ENCODE data around the gene PHLDB1. TPM values are rescaled to one million over a fixed set of nuclear protein-coding genes. Genes with fewer than 3 reads are reported as not detected.

The PHLDB1 gene
- polyA plus RNA-seq, 4 donors: 117 to 146 (median 122) TPM

GRCh38 chr11:118705111-118705741, 97.8 kb downstream of the PHLDB1 start:
- DNase-seq (ENCODE audit: low read depth in 4 of 4, low spot score in 3 of 4): no peak

GRCh38 chr11:118705791-118706545, 98.6 kb downstream of the PHLDB1 start:
- DNase-seq (ENCODE audit: low read depth in 4 of 4, low spot score in 3 of 4): no peak

DNA sequence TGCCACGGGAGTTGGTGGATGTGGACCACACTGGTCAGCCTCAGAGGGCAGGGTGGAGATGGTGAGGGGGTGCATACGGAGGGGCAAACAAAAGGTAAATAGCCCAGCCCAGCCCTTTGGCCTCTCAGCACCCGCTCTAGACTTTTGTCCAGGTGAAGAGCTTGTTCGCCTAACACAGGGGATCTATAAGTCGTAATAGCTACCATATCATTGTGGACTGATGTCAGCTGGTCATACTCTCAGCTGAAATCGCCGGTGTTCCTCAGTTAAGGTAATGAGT, 99.1 kb downstream of the PHLDB1 start:
- DNase-seq (ENCODE audit: low read depth in 4 of 4, low spot score in 3 of 4): no peak

Other genes with a start within 250 kb of the PHLDB1 start
- gene UBE4A, start 248.0 kb upstream of the PHLDB1 start, polyA plus RNA-seq (ENCODE audit: insufficient read length in 4 of 4): 10 to 100 TPM; 35.7 to 43.2 (median 41.0) TPM
- 100 to 1,000 TPM; 398 to 470 (median 428) TPM for gene ATP5MG, start 206.0 kb upstream of the PHLDB1 start, polyA plus RNA-seq (ENCODE audit: insufficient read length in 4 of 4)
- gene KMT2A, start 171.1 kb upstream of the PHLDB1 start, polyA plus RNA-seq (ENCODE audit: insufficient read length in 4 of 4): 10 to 100 TPM; 34.4 to 41.7 (median 40.2) TPM
- 1 to 10 TPM in 2 of 4 donors, under 1 TPM in 2; 0.55 to 2.5 (median 1.2) TPM for gene TTC36, start 80.1 kb upstream of the PHLDB1 start, polyA plus RNA-seq (ENCODE audit: insufficient read length in 4 of 4)
- 10 to 100 TPM; 26.0 to 31.3 (median 29.2) TPM for gene TMEM25, start 76.4 kb upstream of the PHLDB1 start, polyA plus RNA-seq (ENCODE audit: insufficient read length in 4 of 4)
- gene IFT46, start 41.7 kb upstream of the PHLDB1 start, polyA plus RNA-seq (ENCODE audit: insufficient read length in 4 of 4): 10 to 100 TPM; 36.4 to 44.5 (median 44.0) TPM
- 100 to 1,000 TPM; 179 to 199 (median 199) TPM for gene ARCN1, start 35.2 kb upstream of the PHLDB1 start, polyA plus RNA-seq (ENCODE audit: insufficient read length in 4 of 4)
- 1 to 10 TPM in 1 of 4 donors, under 1 TPM in 3; 0.41 to 1.4 (median 0.91) TPM for gene TREH, start 72.0 kb downstream of the PHLDB1 start, polyA plus RNA-seq (ENCODE audit: insufficient read length in 4 of 4)
- 100 to 1,000 TPM; 104 to 142 (median 133) TPM for gene DDX6, start 183.5 kb downstream of the PHLDB1 start, polyA plus RNA-seq (ENCODE audit: insufficient read length in 4 of 4)